Retinal pigment epithelial cell (primary cell): ENCODE data around the gene SAMD5.

Source experiments
- DNase-seq: peaks from one replicate; pipeline ENCODE4 v3.0.0-alpha.2; 2010; ENCODE audit warnings: low read depth
- H3K4me3 ChIP-seq: 2 replicates; pipeline ENCODE4 v1.5.1; 2011; ENCODE audit warnings: mild to moderate bottlenecking, low read length, control low read depth, moderate library complexity
- TF ChIP-seq, protein P1 (sequence below): conservative IDR thresholded peaks from 2 replicates; pipeline ENCODE4 v1.5.1; 2011; ENCODE audit warnings: low read depth, low read length, control low read depth, inconsistent platforms

SAMD5 gene

GRCh38 chr6:147615659-147616456, 107.4 kb downstream of the SAMD5 start:
- TF ChIP-seq, protein P1, sequence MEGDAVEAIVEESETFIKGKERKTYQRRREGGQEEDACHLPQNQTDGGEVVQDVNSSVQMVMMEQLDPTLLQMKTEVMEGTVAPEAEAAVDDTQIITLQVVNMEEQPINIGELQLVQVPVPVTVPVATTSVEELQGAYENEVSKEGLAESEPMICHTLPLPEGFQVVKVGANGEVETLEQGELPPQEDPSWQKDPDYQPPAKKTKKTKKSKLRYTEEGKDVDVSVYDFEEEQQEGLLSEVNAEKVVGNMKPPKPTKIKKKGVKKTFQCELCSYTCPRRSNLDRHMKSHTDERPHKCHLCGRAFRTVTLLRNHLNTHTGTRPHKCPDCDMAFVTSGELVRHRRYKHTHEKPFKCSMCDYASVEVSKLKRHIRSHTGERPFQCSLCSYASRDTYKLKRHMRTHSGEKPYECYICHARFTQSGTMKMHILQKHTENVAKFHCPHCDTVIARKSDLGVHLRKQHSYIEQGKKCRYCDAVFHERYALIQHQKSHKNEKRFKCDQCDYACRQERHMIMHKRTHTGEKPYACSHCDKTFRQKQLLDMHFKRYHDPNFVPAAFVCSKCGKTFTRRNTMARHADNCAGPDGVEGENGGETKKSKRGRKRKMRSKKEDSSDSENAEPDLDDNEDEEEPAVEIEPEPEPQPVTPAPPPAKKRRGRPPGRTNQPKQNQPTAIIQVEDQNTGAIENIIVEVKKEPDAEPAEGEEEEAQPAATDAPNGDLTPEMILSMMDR, result no peak
- H3K4me3 ChIP-seq, result no peak overlapping the region
- no peak for DNase-seq

GRCh38 chr6:147617366-147617765, 108.9 kb downstream of the SAMD5 start:
- no peak overlapping the region for H3K4me3 ChIP-seq
- TF ChIP-seq, protein P1, result no peak
- DNase-seq, result no peak

DNA sequence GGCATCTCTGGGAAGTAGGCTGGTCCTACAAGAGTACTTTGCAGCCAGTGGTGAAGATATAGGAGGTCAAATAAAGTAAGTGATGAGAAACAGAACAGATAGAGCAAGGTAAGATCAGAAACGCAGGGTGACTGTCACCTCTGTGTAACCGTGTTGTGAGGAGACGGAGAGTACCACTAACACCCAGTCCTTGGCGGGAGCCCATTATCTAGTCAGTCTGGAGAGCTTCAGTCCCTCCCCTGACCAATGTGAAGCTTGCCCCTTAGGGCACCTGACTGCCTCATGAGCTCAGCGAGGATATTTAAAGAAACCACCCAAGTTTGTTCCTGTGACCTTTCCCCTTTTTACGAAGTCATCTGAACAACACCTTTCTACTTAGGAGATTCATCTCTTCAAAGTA, 110.0 kb downstream of the SAMD5 start:
- H3K4me3 ChIP-seq, result no peak overlapping the region
- no peak for DNase-seq
- TF ChIP-seq, protein P1, result no peak

- no peak overlapping the region for H3K4me3 ChIP-seq
- no peak for DNase-seq
- TF ChIP-seq, protein P1, result no peak
Observed at GRCh38 chr6:147618927-147619326, 110.4 kb downstream of the SAMD5 start.
